Left lung (tissue), 10 donors: ENCODE measurements around the gene PLA2G4F. TPM values are rescaled to one million over a fixed set of nuclear protein-coding genes. Genes with fewer than 3 reads are reported as not detected.

Source experiments
- ATAC-seq: fragments of 200-7000 bp; cut with Tn5 transposase; one replicate; pipeline ENCODE4 v1.9.1; 2020; ENCODE audit warnings: moderate library complexity
- DNase-seq, 4 donors: peaks; one replicate each; pipeline ENCODE4 v3.0.0-alpha.2; 2013 to 2020
- H3K27ac ChIP-seq, 2 donors: fragments of 200-600 bp; sonication (generic) in 1 of 2; one replicate each; pipeline versions ENCODE4 v1.5.0 to v1.8.0; 2020 to 2021
- H3K27me3 ChIP-seq, 2 donors: fragments of 200-600 bp; sonication (generic) in 1 of 2; one replicate each; pipeline versions ENCODE4 v1.5.0 to v1.8.0; 2020 to 2021
- H3K36me3 ChIP-seq, 2 donors: fragments of 200-600 bp; sonication (generic) in 1 of 2; one replicate each; pipeline versions ENCODE4 v1.5.0 to v1.8.0; 2020 to 2021
- H3K4me1 ChIP-seq, 2 donors: fragments of 200-600 bp; one replicate each; pipeline ENCODE4 v1.8.0; 2021
- H3K4me3 ChIP-seq, 2 donors: fragments of 200-600 bp; sonication (generic) in 1 of 2; one replicate each; pipeline versions ENCODE4 v1.5.0 to v1.8.0; 2020 to 2021; ENCODE audit warnings: mild to moderate bottlenecking in 1 of 2
- H3K9me3 ChIP-seq, 2 donors: fragments of 200-600 bp; sonication (generic) in 1 of 2; one replicate each; pipeline versions ENCODE4 v1.5.0 to v1.8.0; 2020 to 2021
- intact Hi-C, 2 donors: fragments of 100-400 bp; cut with DNase I; formaldehyde crosslinking; loops; one replicate each; pipeline versions ENCODE4 v1.11.2 to v1.14.2; 2022
- polyA plus RNA-seq, 6 donors: library from polyadenylated mRNA; unstranded; fragments of 120-200 nt; gene quantifications; one replicate each; pipeline ENCODE4 v1.2.1, GENCODE V29; 2013; ENCODE audit not compliant: insufficient read length in 6 of 6
- total RNA-seq, 2 donors: library from RNA; stranded (reverse); fragmentation: NEBNext Ultra II Directional; extraction: Animal tissue kit (Norgen Biotek cat#: 25700); gene quantifications; one replicate each; pipeline ENCODE4 v1.2.1, GENCODE V29; 2021
- TF ChIP-seq, protein P1 (sequence below), 2 donors: fragments of 200-600 bp; sonication (generic) in 1 of 2; IDR thresholded peaks; one replicate each; pipeline versions ENCODE4 v1.5.0 to v1.8.0; 2021; ENCODE audit warnings: antibody characterized with exemption in 2 of 2
- donor health status: DM: no; HTN: yes; CAD: no.
- donor health status: DM: no; HTN: no; CAD: no.

PLA2G4F gene
- total and polyA plus RNA-seq, 8 donors, result 3.1 to 100 (median 12.7) TPM

DNA sequence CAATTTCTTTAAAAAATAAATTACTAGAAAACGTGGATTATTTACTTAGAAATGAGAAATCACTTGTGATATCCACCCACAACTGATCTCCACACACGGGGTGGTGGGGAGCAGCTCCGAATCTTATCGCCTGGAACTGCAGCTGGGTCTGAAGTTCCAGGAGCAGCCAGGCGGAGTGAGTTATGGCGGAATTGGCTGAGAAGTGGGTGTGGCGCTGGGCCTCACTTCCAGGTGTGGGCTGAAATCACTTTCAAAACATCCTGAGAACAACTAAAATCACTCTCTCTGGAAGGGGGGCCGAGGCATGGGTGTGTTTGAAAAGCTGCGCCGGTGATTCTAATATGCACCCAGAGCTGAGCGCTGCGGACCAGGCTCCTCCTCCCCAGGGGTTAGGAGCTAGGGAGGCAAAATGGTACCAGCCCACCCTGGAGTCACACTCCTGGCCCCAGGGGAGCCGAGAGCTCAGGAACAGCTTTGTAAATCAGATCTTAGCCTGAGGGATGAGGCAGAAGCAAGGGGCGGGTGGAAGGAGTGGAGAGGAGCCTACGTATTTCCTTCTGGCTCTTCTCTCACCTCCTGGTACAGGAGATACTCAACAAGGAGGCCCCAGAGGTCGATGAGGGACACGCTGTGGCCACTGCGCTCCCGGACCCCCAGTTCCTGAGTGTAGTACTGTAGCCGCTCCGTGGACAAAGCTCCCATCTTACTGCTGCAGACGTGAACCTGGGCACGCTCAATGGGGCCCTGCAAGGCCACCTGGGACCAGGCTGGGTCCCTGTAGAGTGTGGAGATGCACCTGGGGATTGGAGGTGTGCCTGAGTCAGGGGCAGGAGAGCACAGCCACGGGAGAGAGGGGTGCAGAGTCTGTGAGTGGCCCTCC lies 9.6 kb downstream of the PLA2G4F start:
- TF ChIP-seq, protein P1, sequence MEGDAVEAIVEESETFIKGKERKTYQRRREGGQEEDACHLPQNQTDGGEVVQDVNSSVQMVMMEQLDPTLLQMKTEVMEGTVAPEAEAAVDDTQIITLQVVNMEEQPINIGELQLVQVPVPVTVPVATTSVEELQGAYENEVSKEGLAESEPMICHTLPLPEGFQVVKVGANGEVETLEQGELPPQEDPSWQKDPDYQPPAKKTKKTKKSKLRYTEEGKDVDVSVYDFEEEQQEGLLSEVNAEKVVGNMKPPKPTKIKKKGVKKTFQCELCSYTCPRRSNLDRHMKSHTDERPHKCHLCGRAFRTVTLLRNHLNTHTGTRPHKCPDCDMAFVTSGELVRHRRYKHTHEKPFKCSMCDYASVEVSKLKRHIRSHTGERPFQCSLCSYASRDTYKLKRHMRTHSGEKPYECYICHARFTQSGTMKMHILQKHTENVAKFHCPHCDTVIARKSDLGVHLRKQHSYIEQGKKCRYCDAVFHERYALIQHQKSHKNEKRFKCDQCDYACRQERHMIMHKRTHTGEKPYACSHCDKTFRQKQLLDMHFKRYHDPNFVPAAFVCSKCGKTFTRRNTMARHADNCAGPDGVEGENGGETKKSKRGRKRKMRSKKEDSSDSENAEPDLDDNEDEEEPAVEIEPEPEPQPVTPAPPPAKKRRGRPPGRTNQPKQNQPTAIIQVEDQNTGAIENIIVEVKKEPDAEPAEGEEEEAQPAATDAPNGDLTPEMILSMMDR (IDR thresholded peaks at IDR 0.05), result no peak
- intact Hi-C loops, result no loop called here
- DNase-seq (no peak), ATAC-seq (no peak)
- no peaks in the 10 kb centered on the region for H3K9me3 ChIP-seq
- no peak overlapping the region for H3K4me3 ChIP-seq
- H3K4me1 ChIP-seq, result peaks cover 3 to 6% of the 10 kb centered on the region in 2 donors
- H3K36me3 ChIP-seq, result peaks cover 0 to 5% of the 10 kb centered on the region in 2 donors
- no peaks in the 10 kb centered on the region for H3K27me3 ChIP-seq
- no peak overlapping the region for H3K27ac ChIP-seq

- Histone ChIP-seq H3K36me3 (peaks cover 0 to 5% of the 10 kb centered on the region in 2 donors), H3K4me1 (no peaks in the 10 kb centered on the region), H3K9me3 (no peaks in the 10 kb centered on the region), H3K27ac (no peak overlapping the region), H3K4me3 (no peak overlapping the region), H3K27me3 (no peaks in the 10 kb centered on the region)
- DNase-seq (no peak), ATAC-seq (no peak)
- intact Hi-C loops, result no loop called here
- TF ChIP-seq, protein P1 (IDR thresholded peaks at IDR 0.05), result no peak
Measured at GRCh38 chr15:42145546-42146455, 10.6 kb downstream of the PLA2G4F start.

DNA sequence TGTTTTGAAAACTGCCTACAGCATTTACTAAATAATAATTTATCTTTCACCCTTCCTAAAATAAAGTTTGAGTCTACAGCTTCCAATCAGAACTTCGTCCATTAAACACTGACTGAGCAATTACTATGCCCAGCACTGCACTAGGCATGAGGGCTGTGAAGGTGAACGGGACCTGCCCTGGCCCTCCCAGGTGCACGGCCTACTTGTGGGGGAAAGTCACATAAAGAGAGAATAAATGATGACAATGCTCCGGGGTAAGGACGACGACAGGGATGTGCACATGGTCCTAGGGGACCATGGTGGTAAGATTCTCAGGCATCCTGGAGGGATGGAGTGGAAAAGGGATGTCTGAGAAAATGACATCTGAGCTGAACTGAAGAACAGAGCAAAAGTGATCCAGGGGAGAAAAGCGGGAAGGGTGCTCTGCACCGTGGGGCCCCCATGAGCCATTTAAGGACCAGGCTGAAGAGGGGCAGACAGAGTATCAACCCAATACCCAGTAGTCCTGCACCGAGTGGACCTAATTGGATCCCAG lies 11.5 kb downstream of the PLA2G4F start:
- TF ChIP-seq, protein P1 (IDR thresholded peaks at IDR 0.05), result no peak
- ATAC-seq (no peak), DNase-seq (no peak)
- intact Hi-C loops, result no loop called here
- H3K27me3 ChIP-seq, result no peaks in the 10 kb centered on the region
- no peaks in the 10 kb centered on the region for H3K9me3 ChIP-seq
- peaks cover 0 to 5% of the 10 kb centered on the region in 2 donors for H3K36me3 ChIP-seq
- H3K4me1 ChIP-seq, result no peaks in the 10 kb centered on the region
- no peak overlapping the region for H3K4me3 ChIP-seq
- H3K27ac ChIP-seq, result no peak overlapping the region

GRCh38 chr15:42143866-42144625 lies 12.4 kb downstream of the PLA2G4F start:
- H3K4me3 ChIP-seq, result no peak overlapping the region
- TF ChIP-seq, protein P1 (IDR thresholded peaks at IDR 0.05), result no peak
- H3K36me3 ChIP-seq, result peaks cover 0 to 5% of the 10 kb centered on the region in 2 donors
- no peaks in the 10 kb centered on the region for H3K9me3 ChIP-seq
- no peaks in the 10 kb centered on the region for H3K27me3 ChIP-seq
- H3K4me1 ChIP-seq, result no peaks in the 10 kb centered on the region
- ATAC-seq, result no peak
- intact Hi-C loops, result no loop called here
- DNase-seq, result no peak
- H3K27ac ChIP-seq, result no peak overlapping the region
